Mesenchymal stem cell (in vitro differentiated cells and primary cell): ENCODE data around the gene KATNB1.

Experiments used
- DNase-seq: peaks from one replicate; pipeline ENCODE4 v3.0.0-alpha.2; 2013
- H2AFZ ChIP-seq: one replicate; pipeline ENCODE4 v1.6.1; 2013; ENCODE audit warnings: low read depth, mild to moderate bottlenecking, control low read depth, inconsistent platforms, low read length, moderate library complexity
- H2AK5ac ChIP-seq: 2 replicates; pipeline ENCODE4 v1.6.1; 2013; ENCODE audit warnings: low read length, moderate library complexity, mild to moderate bottlenecking, inconsistent platforms; ENCODE audit not compliant: severe bottlenecking
- H2BK120ac ChIP-seq: one replicate; pipeline ENCODE4 v1.6.1; 2013; ENCODE audit warnings: low read depth, mild to moderate bottlenecking, inconsistent platforms, low read length, moderate library complexity
- H2BK12ac ChIP-seq, 2 experiments: one replicate each; pipeline ENCODE4 v1.6.1; 2013; ENCODE audit warnings: inconsistent platforms in 2 of 2, low read length in 2 of 2, mild to moderate bottlenecking in 2 of 2, moderate library complexity in 2 of 2, control low read depth in 1 of 2
- H2BK15ac ChIP-seq: one replicate; pipeline ENCODE4 v1.6.1; 2013; ENCODE audit warnings: mild to moderate bottlenecking, low read depth, inconsistent platforms; ENCODE audit not compliant: poor library complexity, severe bottlenecking
- H2BK5ac ChIP-seq: 2 replicates; pipeline ENCODE4 v1.6.1; 2013; ENCODE audit warnings: low read depth, mild to moderate bottlenecking, low read length, control low read depth, inconsistent platforms; ENCODE audit not compliant: poor library complexity, severe bottlenecking
- H3K14ac ChIP-seq, 2 experiments: one replicate each; pipeline ENCODE4 v1.6.1; 2013; ENCODE audit warnings: inconsistent platforms in 2 of 2, low read length in 2 of 2, control low read depth in 1 of 2, mild to moderate bottlenecking in 1 of 2, moderate library complexity in 1 of 2
- H3K18ac ChIP-seq, 2 experiments: one replicate each; pipeline ENCODE4 v1.6.1; 2013; ENCODE audit warnings: inconsistent platforms in 2 of 2, low read length in 2 of 2, control low read depth in 1 of 2, low read depth in 1 of 2, mild to moderate bottlenecking in 1 of 2
- H3K23ac ChIP-seq, 2 experiments: one replicate each; pipeline ENCODE4 v1.6.1; 2013; ENCODE audit warnings: inconsistent platforms in 2 of 2, low read length in 2 of 2, mild to moderate bottlenecking in 2 of 2, moderate library complexity in 2 of 2, control low read depth in 1 of 2
- H3K27ac ChIP-seq: 2 replicates; pipeline ENCODE4 v1.5.1; 2013; ENCODE audit warnings: mild to moderate bottlenecking, moderate library complexity, low read length, control low read depth, inconsistent platforms; ENCODE audit not compliant: poor library complexity, severe bottlenecking
- H3K27me3 ChIP-seq, 2 experiments: 2 replicates each; pipeline versions ENCODE4 v1.6.1 to v1.7.0; 2013; ENCODE audit warnings: low read length in 2 of 2, mild to moderate bottlenecking in 2 of 2, moderate library complexity in 2 of 2, control low read depth in 1 of 2, inconsistent platforms in 1 of 2; ENCODE audit not compliant: control insufficient read depth in 1 of 2, insufficient read depth in 1 of 2
- H3K36me3 ChIP-seq, 2 experiments: 2 replicates each; pipeline versions ENCODE4 v1.6.1 to v1.7.0; 2013; ENCODE audit warnings: low read length in 2 of 2, control low read depth in 1 of 2, inconsistent platforms in 1 of 2, low read depth in 1 of 2, mild to moderate bottlenecking in 1 of 2; ENCODE audit not compliant: insufficient read depth in 2 of 2, control insufficient read depth in 1 of 2
- H3K4ac ChIP-seq, 2 experiments: one replicate each; pipeline ENCODE4 v1.6.1; 2013; ENCODE audit warnings: inconsistent platforms in 2 of 2, low read length in 2 of 2, mild to moderate bottlenecking in 2 of 2, moderate library complexity in 2 of 2, control low read depth in 1 of 2, low read depth in 1 of 2
- H3K4me1 ChIP-seq: 2 replicates; pipeline ENCODE4 v1.6.1; 2013; ENCODE audit warnings: low read depth, low read length, control low read depth; ENCODE audit not compliant: control insufficient read depth, insufficient read depth
- H3K4me2 ChIP-seq: 2 replicates; pipeline ENCODE4 v1.6.1; 2013; ENCODE audit warnings: low read length, mild to moderate bottlenecking, inconsistent platforms; ENCODE audit not compliant: poor library complexity, severe bottlenecking
- H3K4me3 ChIP-seq, 2 experiments: 2 replicates each; pipeline versions ENCODE4 v1.5.1 to v1.7.0; 2013; ENCODE audit warnings: low read length in 2 of 2, mild to moderate bottlenecking in 2 of 2, control low read depth in 1 of 2, low read depth in 1 of 2; ENCODE audit not compliant: insufficient read depth in 1 of 2
- H3K79me1 ChIP-seq: replicated peaks from 2 replicates; pipeline ENCODE4 v1.6.1; 2013; ENCODE audit warnings: mild to moderate bottlenecking, control low read depth, low read length, inconsistent platforms; ENCODE audit not compliant: poor library complexity, severe bottlenecking
- H3K9ac ChIP-seq: 2 replicates; pipeline ENCODE4 v1.7.0; 2013; ENCODE audit warnings: mild to moderate bottlenecking, low read length, moderate library complexity
- H3K9me3 ChIP-seq: 2 replicates; pipeline ENCODE4 v1.7.0; 2013; ENCODE audit warnings: mild to moderate bottlenecking, low read length; ENCODE audit not compliant: control insufficient read depth
- H4K8ac ChIP-seq: one replicate; pipeline ENCODE4 v1.6.1; 2013; ENCODE audit warnings: inconsistent platforms, mild to moderate bottlenecking, low read length, moderate library complexity
- H4K91ac ChIP-seq: one replicate; pipeline ENCODE4 v1.6.1; 2013; ENCODE audit warnings: mild to moderate bottlenecking, low read length, inconsistent platforms
- WGBS: methylation state at CpG from one replicate; pipeline ENCODE4 v1.1.7; 2013; ENCODE audit warnings: mixed read lengths; 5-methylcytosine and 5-hydroxymethylcytosine counted together

Gene KATNB1

GRCh38 chr16:57738844-57739243 lies 3.3 kb downstream of the KATNB1 start:
- Histone ChIP-seq H2BK5ac (no peak overlapping the region), H2AFZ (no peak overlapping the region), H3K9me3 (no peaks in the 10 kb centered on the region), H3K4me3 (no peak overlapping the region), H3K27ac (no peak overlapping the region), H3K14ac (no peak overlapping the region), H3K9ac (no peak overlapping the region), H3K4me1 (peaks cover 14% of the 10 kb centered on the region), H3K23ac (no peak overlapping the region), H3K4me2 (no peak overlapping the region), H4K8ac (no peak overlapping the region), H3K4ac (no peak overlapping the region), H2AK5ac (no peak overlapping the region), H4K91ac (peak overlapping the region; percentile 7), H3K79me1 (peaks cover 36% of the 10 kb centered on the region), H2BK12ac (no peak overlapping the region), H2BK15ac (no peak overlapping the region), H3K18ac (no peak overlapping the region), H3K27me3 (no peaks in the 10 kb centered on the region), H3K36me3 (peaks cover 26 to 33% of the 10 kb centered on the region in 2 experiments), H2BK120ac (no peak overlapping the region)
- no peak for DNase-seq
- WGBS: 97% methylated on average over 7 of the region's 7 CpGs

DNA sequence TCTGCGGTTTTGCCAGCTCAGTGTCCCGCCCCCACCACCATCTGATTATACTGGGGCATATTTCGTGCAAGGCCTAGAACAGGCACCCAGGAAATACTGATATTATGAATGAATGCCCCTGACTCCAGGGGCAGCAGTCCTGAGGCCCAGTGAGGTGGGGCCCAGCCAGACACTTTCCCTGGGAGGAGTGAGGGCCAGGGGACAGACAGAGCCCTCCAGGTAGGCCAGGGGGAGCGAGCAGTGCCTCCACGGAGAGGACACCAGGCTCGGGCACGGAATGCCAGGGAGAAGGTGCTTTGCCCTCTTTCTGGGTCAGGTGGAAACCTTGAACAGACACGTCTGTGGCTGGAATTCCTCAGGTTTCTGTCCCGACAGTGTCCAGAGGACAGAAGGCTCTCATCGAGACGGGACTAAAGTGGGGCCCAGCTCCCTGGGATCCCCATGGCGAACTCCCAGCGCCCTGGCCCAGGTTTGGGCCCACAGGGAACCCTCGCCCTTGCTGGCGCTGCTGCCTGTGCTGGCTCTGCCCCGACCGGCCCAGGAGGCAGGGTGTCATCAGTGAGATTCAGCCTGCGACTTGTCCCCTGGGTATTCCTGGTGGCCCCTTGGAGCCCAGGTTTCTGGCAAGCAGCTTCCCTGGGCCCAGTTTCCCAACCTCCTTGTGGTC lies 4.3 kb downstream of the KATNB1 start:
- H3K36me3 ChIP-seq: peaks cover 36 to 43% of the 10 kb centered on the region in 2 experiments
- no peak overlapping the region for H3K4ac ChIP-seq
- no peak overlapping the region for H3K23ac ChIP-seq
- no peak overlapping the region for H2AFZ ChIP-seq
- H2AK5ac ChIP-seq: no peak overlapping the region
- no peaks in the 10 kb centered on the region for H3K27me3 ChIP-seq
- WGBS: 96% methylated on average over 18 of the region's 18 CpGs
- H4K8ac ChIP-seq: no peak overlapping the region
- no peak overlapping the region for H3K14ac ChIP-seq
- H3K9me3 ChIP-seq: no peaks in the 10 kb centered on the region
- no peak overlapping the region for H2BK12ac ChIP-seq
- no peak overlapping the region for H2BK15ac ChIP-seq
- H4K91ac ChIP-seq: no peak overlapping the region
- H2BK5ac ChIP-seq: no peak overlapping the region
- DNase-seq: no peak
- no peak overlapping the region for H3K9ac ChIP-seq
- no peak overlapping the region for H3K18ac ChIP-seq
- peaks cover 8% of the 10 kb centered on the region for H3K4me1 ChIP-seq
- peaks cover 31% of the 10 kb centered on the region for H3K79me1 ChIP-seq
- no peak overlapping the region for H3K27ac ChIP-seq
- H2BK120ac ChIP-seq: no peak overlapping the region
- H3K4me3 ChIP-seq: no peak overlapping the region
- H3K4me2 ChIP-seq: no peak overlapping the region

DNA sequence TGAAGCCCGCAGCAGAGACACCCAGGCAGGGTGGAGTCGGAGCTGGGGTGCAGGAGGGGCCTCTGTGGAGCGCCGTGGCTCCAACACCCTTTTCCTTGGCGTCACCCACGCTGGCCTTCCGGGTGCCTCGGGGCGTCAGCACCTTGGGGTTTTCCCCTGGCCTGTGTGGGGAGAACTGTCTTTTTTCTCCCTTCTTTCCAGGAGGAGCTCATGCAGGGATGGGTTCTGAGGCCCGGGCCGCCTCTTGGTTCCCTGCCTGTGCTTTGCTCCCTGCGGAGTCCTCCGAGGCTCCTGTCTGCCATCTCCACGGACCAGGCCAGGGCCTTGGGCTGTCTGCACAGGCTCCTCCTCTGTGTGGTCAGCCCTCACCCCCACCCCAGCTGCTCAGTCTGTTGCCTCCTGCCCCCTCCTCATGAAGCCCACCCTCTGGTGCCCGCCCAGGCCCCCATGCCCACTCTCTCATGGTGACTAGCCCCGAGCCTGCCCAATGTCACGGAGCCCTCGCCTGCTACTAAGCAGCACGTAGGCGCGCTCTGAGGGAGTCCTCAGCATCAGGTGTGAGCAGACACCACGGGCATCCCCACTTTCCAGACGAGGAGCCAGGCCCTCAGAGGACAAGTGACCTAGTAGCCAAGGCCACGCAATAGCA lies 5.0 kb downstream of the KATNB1 start:
- H3K4me3 ChIP-seq: no peak overlapping the region
- H2AFZ ChIP-seq: no peak overlapping the region
- no peak for DNase-seq
- H3K36me3 ChIP-seq: peaks cover 36 to 43% of the 10 kb centered on the region in 2 experiments
- H3K4ac ChIP-seq: no peak overlapping the region
- H3K27ac ChIP-seq: no peak overlapping the region
- H3K9ac ChIP-seq: no peak overlapping the region
- WGBS: 95% methylated on average over 24 of the region's 24 CpGs
- H2BK15ac ChIP-seq: no peak overlapping the region
- H2BK12ac ChIP-seq: no peak overlapping the region
- no peak overlapping the region for H4K91ac ChIP-seq
- no peak overlapping the region for H3K4me2 ChIP-seq
- no peak overlapping the region for H4K8ac ChIP-seq
- H2AK5ac ChIP-seq: no peak overlapping the region
- no peak overlapping the region for H2BK5ac ChIP-seq
- no peak overlapping the region for H3K18ac ChIP-seq
- peaks cover 8% of the 10 kb centered on the region for H3K4me1 ChIP-seq
- H3K9me3 ChIP-seq: no peaks in the 10 kb centered on the region
- no peak overlapping the region for H3K23ac ChIP-seq
- H3K79me1 ChIP-seq: peaks cover 31% of the 10 kb centered on the region
- no peak overlapping the region for H2BK120ac ChIP-seq
- H3K27me3 ChIP-seq: no peaks in the 10 kb centered on the region
- no peak overlapping the region for H3K14ac ChIP-seq

- Histone ChIP-seq H2AK5ac (no peak overlapping the region), H2BK120ac (no peak overlapping the region), H2BK5ac (no peak overlapping the region), H3K4ac (no peak overlapping the region), H3K79me1 (peaks cover 28% of the 10 kb centered on the region), H3K4me3 (no peak overlapping the region), H3K9me3 (no peaks in the 10 kb centered on the region), H3K9ac (no peak overlapping the region), H4K8ac (no peak overlapping the region), H3K4me1 (peaks cover 3% of the 10 kb centered on the region), H2AFZ (no peak overlapping the region), H4K91ac (no peak overlapping the region), H3K27ac (no peak overlapping the region), H3K4me2 (no peak overlapping the region), H3K18ac (no peak overlapping the region), H2BK12ac (no peak overlapping the region), H3K14ac (no peak overlapping the region), H3K23ac (no peak overlapping the region), H2BK15ac (no peak overlapping the region), H3K36me3 (peaks cover 36 to 43% of the 10 kb centered on the region in 2 experiments), H3K27me3 (no peaks in the 10 kb centered on the region)
- WGBS: 95% methylated on average over 13 of the region's 16 CpGs
- DNase-seq: no peak
Measured at GRCh38 chr16:57741660-57742191, 6.2 kb downstream of the KATNB1 start.
